Memory B cell (primary cell): Measurements from ENCODE around the gene TSSK6.

Experiments used
- ATAC-seq: fragments of 150-1000 bp; cut with Tn5 transposase; 2 replicates; pipeline ENCODE4 v1.10.0; 2021; ENCODE audit warnings: low read depth, mild to moderate bottlenecking, moderate library complexity
- DNase-seq, 2 donors: peaks; one replicate each; pipeline ENCODE4 v3.0.0; 2022; ENCODE audit warnings: low spot score in 2 of 2
- H3K27ac Mint-ChIP-seq: one replicate; pipeline ENCODE4 v1.8.0; 2022; ENCODE audit warnings: mild to moderate bottlenecking, moderate library complexity, mixed read lengths
- H3K27me3 Mint-ChIP-seq: one replicate; pipeline ENCODE4 v1.8.0; 2022; ENCODE audit warnings: mixed read lengths
- H3K36me3 Mint-ChIP-seq: one replicate; pipeline ENCODE4 v1.8.0; 2022; ENCODE audit warnings: mild to moderate bottlenecking, mixed read lengths
- H3K4me1 Mint-ChIP-seq: one replicate; pipeline ENCODE4 v1.8.0; 2022; ENCODE audit warnings: mixed read lengths
- H3K4me3 Mint-ChIP-seq: one replicate; pipeline ENCODE4 v1.8.0; 2022; ENCODE audit warnings: mild to moderate bottlenecking, moderate library complexity, mixed read lengths
- H3K9me3 Mint-ChIP-seq: one replicate; pipeline ENCODE4 v1.8.0; 2022; ENCODE audit warnings: mixed read lengths

Gene TSSK6

GRCh38 chr19:19466201-19466600, 49.1 kb downstream of the TSSK6 start:
- Mint-ChIP-seq H3K9me3 (peaks cover 10% of the 10 kb centered on the region), H3K27ac (no peak overlapping the region), H3K4me3 (no peak overlapping the region), H3K27me3 (no peaks in the 10 kb centered on the region), H3K4me1 (peaks cover 29% of the 10 kb centered on the region), H3K36me3 (peaks cover 45% of the 10 kb centered on the region)
- DNase-seq (no peak), ATAC-seq (no peak)

DNA sequence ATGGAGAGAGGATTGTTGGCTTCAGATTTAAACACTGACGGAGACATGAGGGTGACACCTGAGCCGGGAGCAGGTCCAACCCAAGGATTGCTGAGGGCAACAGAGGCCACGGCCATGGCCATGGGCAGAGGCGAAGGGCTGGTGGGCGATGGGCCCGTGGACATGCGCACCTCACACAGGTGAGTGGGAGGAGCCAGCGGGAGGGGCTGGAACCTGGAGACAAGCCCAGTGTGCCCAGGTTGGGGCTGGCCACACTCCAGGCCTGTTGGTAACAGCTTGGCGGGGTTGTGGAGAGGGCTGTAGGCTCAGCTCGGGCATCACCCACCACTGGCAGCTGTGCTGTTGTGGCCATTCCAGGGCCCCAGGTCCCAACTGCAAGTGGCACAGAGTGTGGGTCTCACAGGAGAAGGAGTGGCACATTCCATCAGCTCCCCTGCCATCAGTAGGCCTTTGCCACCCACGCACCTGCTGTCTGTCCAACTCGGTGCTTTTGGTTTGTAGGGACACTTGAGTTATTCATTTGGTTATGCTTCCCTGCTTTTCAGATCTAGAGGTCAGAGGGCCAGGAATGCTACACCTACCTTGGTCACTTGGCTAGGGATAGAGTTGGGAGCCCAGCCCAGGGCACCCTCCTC, 49.8 kb downstream of the TSSK6 start:
- H3K4me3 Mint-ChIP-seq: no peak overlapping the region
- peaks cover 10% of the 10 kb centered on the region for H3K9me3 Mint-ChIP-seq
- ATAC-seq (no peak), DNase-seq (no peak)
- H3K4me1 Mint-ChIP-seq: peaks cover 32% of the 10 kb centered on the region
- no peaks in the 10 kb centered on the region for H3K27me3 Mint-ChIP-seq
- peak overlapping the region; percentile 67 for H3K27ac Mint-ChIP-seq
- H3K36me3 Mint-ChIP-seq: peaks cover 43% of the 10 kb centered on the region

DNA sequence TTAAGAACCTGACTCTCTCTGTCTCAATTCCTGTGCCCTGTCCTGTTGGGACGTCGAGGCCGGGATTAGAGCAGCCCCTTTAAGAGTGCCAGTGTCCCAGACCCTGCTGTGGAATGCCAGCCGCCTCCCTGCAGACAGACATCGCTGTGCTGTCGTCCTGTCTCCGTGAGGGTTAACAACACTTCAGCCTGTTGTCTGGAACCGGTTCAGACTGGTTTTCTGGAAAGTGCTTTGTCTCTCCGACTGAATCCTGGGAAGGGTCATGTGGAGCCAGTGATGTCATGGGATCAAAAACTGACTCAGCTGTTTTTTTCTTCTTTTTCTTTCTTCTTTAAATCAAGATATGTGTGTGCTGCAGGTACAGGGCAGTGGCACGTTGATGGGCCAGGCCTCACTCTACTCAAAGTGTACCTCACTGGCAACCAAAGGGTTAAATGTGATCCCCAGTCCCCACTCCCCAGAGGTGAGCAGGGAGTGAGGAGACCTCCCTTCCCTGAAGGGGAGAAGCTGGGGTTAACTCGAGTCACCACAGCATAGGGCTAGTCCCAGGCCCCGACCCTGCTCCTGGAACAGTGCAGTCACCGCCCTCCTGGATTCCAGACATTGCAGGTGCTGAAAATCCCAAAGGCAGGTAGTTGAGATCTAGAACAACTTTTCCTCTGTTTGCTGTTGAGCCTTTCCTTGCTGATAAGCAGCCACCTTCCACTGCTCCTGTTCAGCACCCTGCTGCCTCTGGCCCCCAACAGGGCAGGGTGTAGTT, 50.8 kb downstream of the TSSK6 start:
- H3K27me3 Mint-ChIP-seq: no peaks in the 10 kb centered on the region
- peaks cover 42% of the 10 kb centered on the region for H3K36me3 Mint-ChIP-seq
- no peak for ATAC-seq
- H3K27ac Mint-ChIP-seq: peak overlapping the region; percentile 67
- no peak overlapping the region for H3K4me3 Mint-ChIP-seq
- DNase-seq: no peak
- peaks cover 36% of the 10 kb centered on the region for H3K4me1 Mint-ChIP-seq
- H3K9me3 Mint-ChIP-seq: peaks cover 10% of the 10 kb centered on the region
